HL-60 (cell line): ENCODE measurements around the gene IGFBP4.

ENCODE experiments used
- POLR2AphosphoS5 ChIP-seq: IDR thresholded peaks from 2 replicates; pipeline ENCODE4 v1.6.1; 2012; ENCODE audit warnings: low read depth
- TF ChIP-seq, protein P1 (sequence below): IDR thresholded peaks from one replicate; pipeline ENCODE4 v1.5.1; 2011; ENCODE audit warnings: low read length, control low read depth, inconsistent platforms; ENCODE audit not compliant: insufficient read depth
- TF ChIP-seq, protein P2 (sequence below): IDR thresholded peaks from 2 replicates; pipeline ENCODE4 v1.6.1; 2012; ENCODE audit warnings: low read depth; ENCODE audit not compliant: insufficient replicate concordance

- TF ChIP-seq POLR2AphosphoS5 = no peak
- TF ChIP-seq, protein P1, sequence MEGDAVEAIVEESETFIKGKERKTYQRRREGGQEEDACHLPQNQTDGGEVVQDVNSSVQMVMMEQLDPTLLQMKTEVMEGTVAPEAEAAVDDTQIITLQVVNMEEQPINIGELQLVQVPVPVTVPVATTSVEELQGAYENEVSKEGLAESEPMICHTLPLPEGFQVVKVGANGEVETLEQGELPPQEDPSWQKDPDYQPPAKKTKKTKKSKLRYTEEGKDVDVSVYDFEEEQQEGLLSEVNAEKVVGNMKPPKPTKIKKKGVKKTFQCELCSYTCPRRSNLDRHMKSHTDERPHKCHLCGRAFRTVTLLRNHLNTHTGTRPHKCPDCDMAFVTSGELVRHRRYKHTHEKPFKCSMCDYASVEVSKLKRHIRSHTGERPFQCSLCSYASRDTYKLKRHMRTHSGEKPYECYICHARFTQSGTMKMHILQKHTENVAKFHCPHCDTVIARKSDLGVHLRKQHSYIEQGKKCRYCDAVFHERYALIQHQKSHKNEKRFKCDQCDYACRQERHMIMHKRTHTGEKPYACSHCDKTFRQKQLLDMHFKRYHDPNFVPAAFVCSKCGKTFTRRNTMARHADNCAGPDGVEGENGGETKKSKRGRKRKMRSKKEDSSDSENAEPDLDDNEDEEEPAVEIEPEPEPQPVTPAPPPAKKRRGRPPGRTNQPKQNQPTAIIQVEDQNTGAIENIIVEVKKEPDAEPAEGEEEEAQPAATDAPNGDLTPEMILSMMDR = no peak
- TF ChIP-seq, protein P2, sequence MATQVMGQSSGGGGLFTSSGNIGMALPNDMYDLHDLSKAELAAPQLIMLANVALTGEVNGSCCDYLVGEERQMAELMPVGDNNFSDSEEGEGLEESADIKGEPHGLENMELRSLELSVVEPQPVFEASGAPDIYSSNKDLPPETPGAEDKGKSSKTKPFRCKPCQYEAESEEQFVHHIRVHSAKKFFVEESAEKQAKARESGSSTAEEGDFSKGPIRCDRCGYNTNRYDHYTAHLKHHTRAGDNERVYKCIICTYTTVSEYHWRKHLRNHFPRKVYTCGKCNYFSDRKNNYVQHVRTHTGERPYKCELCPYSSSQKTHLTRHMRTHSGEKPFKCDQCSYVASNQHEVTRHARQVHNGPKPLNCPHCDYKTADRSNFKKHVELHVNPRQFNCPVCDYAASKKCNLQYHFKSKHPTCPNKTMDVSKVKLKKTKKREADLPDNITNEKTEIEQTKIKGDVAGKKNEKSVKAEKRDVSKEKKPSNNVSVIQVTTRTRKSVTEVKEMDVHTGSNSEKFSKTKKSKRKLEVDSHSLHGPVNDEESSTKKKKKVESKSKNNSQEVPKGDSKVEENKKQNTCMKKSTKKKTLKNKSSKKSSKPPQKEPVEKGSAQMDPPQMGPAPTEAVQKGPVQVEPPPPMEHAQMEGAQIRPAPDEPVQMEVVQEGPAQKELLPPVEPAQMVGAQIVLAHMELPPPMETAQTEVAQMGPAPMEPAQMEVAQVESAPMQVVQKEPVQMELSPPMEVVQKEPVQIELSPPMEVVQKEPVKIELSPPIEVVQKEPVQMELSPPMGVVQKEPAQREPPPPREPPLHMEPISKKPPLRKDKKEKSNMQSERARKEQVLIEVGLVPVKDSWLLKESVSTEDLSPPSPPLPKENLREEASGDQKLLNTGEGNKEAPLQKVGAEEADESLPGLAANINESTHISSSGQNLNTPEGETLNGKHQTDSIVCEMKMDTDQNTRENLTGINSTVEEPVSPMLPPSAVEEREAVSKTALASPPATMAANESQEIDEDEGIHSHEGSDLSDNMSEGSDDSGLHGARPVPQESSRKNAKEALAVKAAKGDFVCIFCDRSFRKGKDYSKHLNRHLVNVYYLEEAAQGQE = no peak
Measured at GRCh38 chr17:40443196-40443987, at the start of gene IGFBP4.
